K562 (cell line): ENCODE data around the gene AGPAT1. TPM values are rescaled to one million over a fixed set of nuclear protein-coding genes. Genes with fewer than 3 reads are reported as not detected.

Experiments
- ASH1L ChIP-seq: fragments of 450-650 bp; IDR thresholded peaks from 2 replicates; pipeline ENCODE4 v1.6.1; 2018; ENCODE audit warnings: borderline replicate concordance, mild to moderate bottlenecking, low read depth; ENCODE audit not compliant: partially characterized antibody
- CREBBP ChIP-seq: IDR thresholded peaks from one replicate; pipeline ENCODE4 v1.6.1; 2012; ENCODE audit warnings: low read depth, mild to moderate bottlenecking, control low read depth, inconsistent platforms, low read length
- GMEB1 ChIP-seq: fragments of 250-450 bp; sonication (Bioruptor Pico); IDR thresholded peaks from 2 replicates; pipeline ENCODE4 v1.4.0; 2020; ENCODE audit warnings: mild to moderate bottlenecking
- MCM5 ChIP-seq: fragments of 450-650 bp; IDR thresholded peaks from 2 replicates; pipeline ENCODE4 v1.6.1; 2016; ENCODE audit warnings: low read depth
- NEUROD1 ChIP-seq: fragments of 150-350 bp; IDR thresholded peaks from 2 replicates; pipeline ENCODE4 v1.6.1; 2014; ENCODE audit warnings: borderline replicate concordance, low read length, low read depth; ENCODE audit not compliant: partially characterized antibody
- NR2C1 ChIP-seq, 2 experiments: fragments of 450-650 bp; IDR thresholded peaks; 2 replicates each; pipeline ENCODE4 v1.6.1; 2017; ENCODE audit warnings: mild to moderate bottlenecking in 2 of 2, antibody characterized with exemption in 1 of 2, inconsistent platforms in 1 of 2, missing compliant biosample characterization in 1 of 2, missing genetic modification characterization in 1 of 2
- RBFOX2 ChIP-seq: fragments of 200-400 bp; formaldehyde crosslinking; IDR thresholded peaks from 2 replicates; pipeline ENCODE4 v1.6.1; 2017; ENCODE audit warnings: low read depth, mild to moderate bottlenecking, low read length, moderate library complexity
- SMC3 ChIP-seq: conservative IDR thresholded peaks from 2 replicates; pipeline ENCODE4 v1.6.1; 2011; ENCODE audit warnings: low read depth, low read length, improper control_type of control experiment; ENCODE audit not compliant: insufficient read depth
- SREBF2 ChIP-seq: sonication (generic); formaldehyde crosslinking; IDR thresholded peaks from 2 replicates; pipeline ENCODE4 v1.4.0; 2020; ENCODE audit warnings: mild to moderate bottlenecking, missing genetic modification reagents
- TARDBP ChIP-seq: fragments of 450-650 bp; IDR thresholded peaks from 2 replicates; pipeline ENCODE4 v1.6.1; 2016
- THAP12 ChIP-seq: fragments of 250-450 bp; sonication (Bioruptor Pico); IDR thresholded peaks from 2 replicates; pipeline ENCODE4 v1.9.0; 2021; ENCODE audit warnings: mild to moderate bottlenecking, inconsistent platforms
- THRB ChIP-seq: fragments of 450-650 bp; formaldehyde crosslinking; conservative IDR thresholded peaks from 2 replicates; pipeline ENCODE4 v1.4.0; 2022; ENCODE audit warnings: mild to moderate bottlenecking, missing genetic modification characterization
- TRIM25 ChIP-seq: fragments of 450-650 bp; IDR thresholded peaks from 2 replicates; pipeline ENCODE4 v1.7.0; 2016; ENCODE audit warnings: borderline replicate concordance
- ZBTB43 ChIP-seq: sonication (generic); formaldehyde crosslinking; IDR thresholded peaks from 2 replicates; pipeline ENCODE4 v1.8.0; 2023; ENCODE audit warnings: mild to moderate bottlenecking, missing genetic modification reagents
- ZNF23 ChIP-seq: fragments of 250-450 bp; sonication (Bioruptor Pico); IDR thresholded peaks from 2 replicates; pipeline ENCODE4 v1.4.0; 2020; ENCODE audit warnings: mild to moderate bottlenecking
- ZZZ3 ChIP-seq: fragments of 450-650 bp; IDR thresholded peaks from 2 replicates; pipeline ENCODE4 v1.6.1; 2016; ENCODE audit warnings: antibody characterized with exemption, mild to moderate bottlenecking, moderate library complexity
- polyA plus RNA-seq, 8 experiments: library from polyadenylated mRNA; depleted of rRNA in 4 of 8; stranded (reverse) in 5 of 8; unstranded in 3 of 8; fragments of >200 nt; fragmentation: Nextera tagmentation in 2 of 8; fragmentation: Illumina TruSeq in 1 of 8; extraction: Ambion mirVana in 2 of 8; extraction: Trizol in 1 of 8; gene quantifications; 2 replicates each; pipeline versions ENCODE4 v1.2.1 to v1.2.3, GENCODE V29; 2011 to 2014; ENCODE audit warnings: inconsistent platforms in 1 of 8, missing spikeins in 1 of 8
- total RNA-seq, 7 experiments: library from RNA; depleted of rRNA in 6 of 7; stranded (reverse); fragments of >200 nt in 6 of 7; fragmentation: Illumina TruSeq in 2 of 7; extraction: Trizol in 2 of 7; gene quantifications; 2 replicates each; pipeline versions ENCODE4 v1.2.1 to v1.2.3, GENCODE V29; 2011 to 2021; ENCODE audit warnings: low replicate concordance in 1 of 7

AGPAT1 gene
- total and polyA plus RNA-seq, 9 of the 15 experiments (the other 6 are each of a cell fraction or from before 2014, with no cell fraction given): 37.9 to 176 (median 69.4) TPM

- TF ChIP-seq NEUROD1 (no peak), GMEB1 (CRISPR knock-in tag) (0 out of 2 replicates have a peak, but pooled peaks have one; percentile 28), ZBTB43 (no peak), NR2C1 (IDR thresholded peaks at IDR 0.05) (0 out of 2 replicates have a peak, but pooled peaks have one; percentile 31), NR2C1 (tag; IDR thresholded peaks at IDR 0.05) (no peak), ASH1L (peak; percentile 34), MCM5 (0 out of 2 replicates have a peak, but pooled peaks have one; percentile 58), THRB (CRISPR knock-in tag) (peak; percentile 93), ZZZ3 (peak; percentile 61; the same call in 1 of the 2 replicates), TRIM25 (peak; percentile 99), ZNF23 (CRISPR knock-in tag) (no peak), CREBBP (no peak), SREBF2 (no peak), THAP12 (CRISPR knock-in tag) (no peak; the same call in 1 of the 2 replicates), SMC3 (no peak), TARDBP (no peak), RBFOX2 (no peak)
These were observed 745 bp upstream of the AGPAT1 start (continued) for GRCh38 chr6:32176476-32177182.
